Prostate gland (tissue), 2 donors: ENCODE measurements around the gene DAB1.

Source experiments
- CTCF ChIP-seq, 4 experiments: fragments of 200-600 bp in 2 of 4; fragments of 450-650 bp in 2 of 4; sonication (generic) in 2 of 4; IDR thresholded peaks; 1 replicate in 3 of 4; 2 replicates in 1 of 4; pipeline ENCODE4 v1.5.1; 2016 to 2019; ENCODE audit warnings: antibody characterized with exemption in 4 of 4, mild to moderate bottlenecking in 2 of 4, moderate library complexity in 2 of 4
- POLR2A ChIP-seq: fragments of 450-650 bp; IDR thresholded peaks from one replicate; pipeline ENCODE4 v1.6.1; 2016; ENCODE audit warnings: antibody characterized with exemption, mild to moderate bottlenecking
- POLR2AphosphoS5 ChIP-seq: sonication (generic); formaldehyde crosslinking; IDR thresholded peaks from one replicate; pipeline ENCODE4 v1.6.1; 2017; ENCODE audit warnings: antibody characterized with exemption

GRCh38 chr1:57041901-57042300 lies 382.0 kb downstream of the DAB1 start:
- TF ChIP-seq CTCF (IDR thresholded peaks at IDR 0.05): no peak
- TF ChIP-seq POLR2A: no peak
- TF ChIP-seq POLR2AphosphoS5: no peak
